Type B pancreatic cell (in vitro differentiated cells): ENCODE measurements around the gene DNAAF1. TPM values are rescaled to one million over a fixed set of nuclear protein-coding genes. Genes with fewer than 3 reads are reported as not detected.
"Not testable (repeated sequence)": the region's sequence is repeated elsewhere in the genome, so short reads cannot be mapped to it uniquely, and the experiment has no call there.

ENCODE experiments used
- DNase-seq: peaks from one replicate; pipeline ENCODE4 v3.0.0; 2021; ENCODE audit warnings: mixed read lengths; ENCODE audit not compliant: unreplicated experiment; ENCODE audit errors: extremely low spot score
- H3K27ac Mint-ChIP-seq: 2 replicates; pipeline ENCODE4 v1.8.0; 2021; ENCODE audit warnings: mild to moderate bottlenecking, mixed read lengths
- H3K27me3 Mint-ChIP-seq: 2 replicates; pipeline ENCODE4 v1.8.0; 2021; ENCODE audit warnings: mixed read lengths
- H3K36me3 Mint-ChIP-seq: 2 replicates; pipeline ENCODE4 v1.8.0; 2021; ENCODE audit warnings: mixed read lengths
- H3K4me1 Mint-ChIP-seq: one replicate; pipeline ENCODE4 v1.8.0; 2021; ENCODE audit warnings: mixed read lengths; ENCODE audit not compliant: unreplicated experiment
- H3K4me3 Mint-ChIP-seq: 2 replicates; pipeline ENCODE4 v1.8.0; 2021; ENCODE audit warnings: mild to moderate bottlenecking, mixed read lengths
- H3K9me3 Mint-ChIP-seq: 2 replicates; pipeline ENCODE4 v1.8.0; 2021; ENCODE audit warnings: mixed read lengths
- CTCF ChIP-seq: fragments of 200-600 bp; sonication (generic); conservative IDR thresholded peaks from 2 replicates; pipeline ENCODE4 v1.5.0; 2021; ENCODE audit warnings: antibody characterized with exemption, mild to moderate bottlenecking
- total RNA-seq: library from RNA; stranded (reverse); gene quantifications from 2 replicates; pipeline ENCODE4 v1.2.1, GENCODE V29; 2021; ENCODE audit warnings: low replicate concordance

Gene DNAAF1
- total RNA-seq, 1 donor from 2014 or later = 3.2 TPM

GRCh38 chr16:84212631-84213030, 67.5 kb downstream of the DNAAF1 start:
- Mint-ChIP-seq H3K27ac (no peak overlapping the region), H3K27me3 (peaks cover 3% of the 10 kb centered on the region), H3K4me1 (peaks cover 7% of the 10 kb centered on the region), H3K9me3 (no peaks in the 10 kb centered on the region), H3K36me3 (no peaks in the 10 kb centered on the region), H3K4me3 (no peak overlapping the region)
- no peak for DNase-seq
- TF ChIP-seq CTCF = no peak

GRCh38 chr16:84214451-84215066, 69.5 kb downstream of the DNAAF1 start:
- Mint-ChIP-seq H3K27ac (no peak overlapping the region), H3K27me3 (peaks cover 3% of the 10 kb centered on the region), H3K9me3 (no peaks in the 10 kb centered on the region), H3K36me3 (no peaks in the 10 kb centered on the region), H3K4me1 (peaks cover 10% of the 10 kb centered on the region), H3K4me3 (no peak overlapping the region)
- TF ChIP-seq CTCF = no peak
- DNase-seq = no peak

- no peak for DNase-seq
- TF ChIP-seq CTCF = no peak
- Mint-ChIP-seq H3K27me3 (peaks cover 3% of the 10 kb centered on the region), H3K4me1 (peaks cover 10% of the 10 kb centered on the region), H3K9me3 (no peaks in the 10 kb centered on the region), H3K4me3 (no peak overlapping the region), H3K27ac (no peak overlapping the region), H3K36me3 (no peaks in the 10 kb centered on the region)
Measured at GRCh38 chr16:84215531-84215930, 70.4 kb downstream of the DNAAF1 start.

- not testable (repeated sequence) for H3K27me3 Mint-ChIP-seq, H3K36me3 Mint-ChIP-seq, DNase-seq, H3K4me3 Mint-ChIP-seq, H3K9me3 Mint-ChIP-seq, H3K27ac Mint-ChIP-seq
- peaks cover 10% of the 10 kb centered on the region for H3K4me1 Mint-ChIP-seq
Measured at GRCh38 chr16:84216144-84216543, 71.0 kb downstream of the DNAAF1 start.

GRCh38 chr16:84218176-84218823, 73.2 kb downstream of the DNAAF1 start:
- peak overlapping the region; percentile 6 for H3K27ac Mint-ChIP-seq
- H3K4me1 Mint-ChIP-seq = peaks cover 10% of the 10 kb centered on the region
- no peaks in the 10 kb centered on the region for H3K9me3 Mint-ChIP-seq
- no peaks in the 10 kb centered on the region for H3K36me3 Mint-ChIP-seq
- no peak overlapping the region for H3K4me3 Mint-ChIP-seq
- no peak for DNase-seq
- H3K27me3 Mint-ChIP-seq = peaks cover 2% of the 10 kb centered on the region
- no peak for TF ChIP-seq CTCF

GRCh38 chr16:84218956-84219355, 73.8 kb downstream of the DNAAF1 start:
- peaks cover 2% of the 10 kb centered on the region for H3K27me3 Mint-ChIP-seq

More at GRCh38 chr16:84218956-84219355, 73.8 kb downstream of the DNAAF1 start:
- no peak for DNase-seq
- no peak overlapping the region for H3K4me3 Mint-ChIP-seq
- peak overlapping the region; percentile 6 for H3K27ac Mint-ChIP-seq
- no peaks in the 10 kb centered on the region for H3K36me3 Mint-ChIP-seq
- H3K4me1 Mint-ChIP-seq = peaks cover 10% of the 10 kb centered on the region
- TF ChIP-seq CTCF = no peak
- no peaks in the 10 kb centered on the region for H3K9me3 Mint-ChIP-seq
